ENCODE data around the gene NMRK2. TPM values are rescaled to one million over a fixed set of nuclear protein-coding genes. Genes with fewer than 3 reads are reported as not detected.

NMRK2 gene
- total RNA-seq, 2 donors from 2014 or later: 0.27 TPM; not detected in 1

- Histone ChIP-seq H3K9me3 (no peaks in the 10 kb centered on the region), H3K4me3 (no peak overlapping the region), H3K36me3 (peaks cover 59% of the 10 kb centered on the region), H3K9ac (ENCODE audit: low read depth in 2 of 2, low read length in 2 of 2) (no peak overlapping the region), H3K27ac (no peak overlapping the region), H3K4me1 (no peaks in the 10 kb centered on the region), H3K27me3 (no peaks in the 10 kb centered on the region)
- intact Hi-C loops (cut with DNase I): no loop called here
- no peak for DNase-seq
- no peak for TF ChIP-seq CTCF (IDR thresholded peaks at IDR 0.05)
These were observed 45.3 kb downstream of the NMRK2 start for GRCh38 chr19:3978145-3978544.

GRCh38 chr19:3979289-3979673 is 46.4 kb downstream of the NMRK2 start:
- H3K27ac ChIP-seq: no peak overlapping the region
- no peak for TF ChIP-seq CTCF (IDR thresholded peaks at IDR 0.05)
- DNase-seq: no peak
- H3K36me3 ChIP-seq: peaks cover 59% of the 10 kb centered on the region
- no peaks in the 10 kb centered on the region for H3K9me3 ChIP-seq
- H3K27me3 ChIP-seq: no peaks in the 10 kb centered on the region
- H3K4me1 ChIP-seq: peaks cover 8% of the 10 kb centered on the region
- H3K9ac ChIP-seq (ENCODE audit: low read depth in 2 of 2, low read length in 2 of 2): no peak overlapping the region
- intact Hi-C loops (cut with DNase I): no loop called here
- no peak overlapping the region for H3K4me3 ChIP-seq

- H3K4me1 ChIP-seq: peaks cover 8% of the 10 kb centered on the region
- no peaks in the 10 kb centered on the region for H3K9me3 ChIP-seq
- no peak overlapping the region for H3K27ac ChIP-seq
- DNase-seq: no peak
- H3K27me3 ChIP-seq: no peaks in the 10 kb centered on the region
- intact Hi-C loops (cut with DNase I): loop anchor here (10.0 kb wide), 1 partner anchor 155 kb away; no protein-coding TSS in a partner anchor
- peaks cover 59% of the 10 kb centered on the region for H3K36me3 ChIP-seq
- TF ChIP-seq CTCF (IDR thresholded peaks at IDR 0.05): no peak
- no peak overlapping the region for H3K9ac ChIP-seq (ENCODE audit: low read depth in 2 of 2, low read length in 2 of 2)
- H3K4me3 ChIP-seq: no peak overlapping the region
These were observed 46.9 kb downstream of the NMRK2 start for GRCh38 chr19:3979674-3980352.

GRCh38 chr19:3980353-3981251 is 47.7 kb downstream of the NMRK2 start:
- peaks cover 9% of the 10 kb centered on the region for H3K4me1 ChIP-seq
- no peaks in the 10 kb centered on the region for H3K9me3 ChIP-seq
- no peaks in the 10 kb centered on the region for H3K27me3 ChIP-seq
- no peak overlapping the region for H3K9ac ChIP-seq (ENCODE audit: low read depth in 2 of 2, low read length in 2 of 2)
- no peak overlapping the region for H3K4me3 ChIP-seq
- no peak for DNase-seq
- H3K27ac ChIP-seq: no peak overlapping the region
- intact Hi-C loops (cut with DNase I): loop anchor here (10.0 kb wide), 1 partner anchor 154 kb away; no protein-coding TSS in a partner anchor
- TF ChIP-seq CTCF (IDR thresholded peaks at IDR 0.05): no peak
- peaks cover 59% of the 10 kb centered on the region for H3K36me3 ChIP-seq

GRCh38 chr19:3981373-3981735 is 48.5 kb downstream of the NMRK2 start:
- Histone ChIP-seq H3K4me1 (peaks cover 13% of the 10 kb centered on the region), H3K9me3 (no peaks in the 10 kb centered on the region), H3K4me3 (no peak overlapping the region), H3K9ac (ENCODE audit: low read depth in 2 of 2, low read length in 2 of 2) (no peak overlapping the region), H3K27ac (no peak overlapping the region), H3K27me3 (no peaks in the 10 kb centered on the region), H3K36me3 (peaks cover 59% of the 10 kb centered on the region)
- intact Hi-C loops (cut with DNase I): loop anchor here (10.0 kb wide), 1 partner anchor 153 kb away; no protein-coding TSS in a partner anchor
- TF ChIP-seq CTCF (IDR thresholded peaks at IDR 0.05): no peak
- DNase-seq: no peak

All from colonic mucosa (tissue), 4 donors.